IgD-negative memory B cell (primary cell): ENCODE data around the gene GIMAP8. TPM values are rescaled to one million over a fixed set of nuclear protein-coding genes. Genes with fewer than 3 reads are reported as not detected.

Source experiments
- H3K27ac Mint-ChIP-seq, 3 donors: one replicate each; pipeline ENCODE4 v1.8.0; 2020 to 2022; ENCODE audit warnings: mild to moderate bottlenecking in 3 of 3, mixed read lengths in 3 of 3, moderate library complexity in 1 of 3
- H3K27me3 Mint-ChIP-seq: one replicate; pipeline ENCODE4 v1.8.0; 2021; ENCODE audit warnings: mixed read lengths
- H3K36me3 Mint-ChIP-seq: one replicate; pipeline ENCODE4 v1.8.0; 2020; ENCODE audit warnings: mild to moderate bottlenecking, mixed read lengths
- H3K4me1 Mint-ChIP-seq, 3 donors: one replicate each; pipeline ENCODE4 v1.8.0; 2020 to 2022; ENCODE audit warnings: mixed read lengths in 3 of 3, mild to moderate bottlenecking in 1 of 3
- H3K4me3 Mint-ChIP-seq, 4 donors: one replicate each; pipeline ENCODE4 v1.8.0; 2020 to 2022; ENCODE audit warnings: mild to moderate bottlenecking in 4 of 4, mixed read lengths in 4 of 4, moderate library complexity in 3 of 4
- H3K9me3 Mint-ChIP-seq, 3 donors: one replicate each; pipeline ENCODE4 v1.8.0; 2020 to 2021; ENCODE audit warnings: mixed read lengths in 3 of 3, mild to moderate bottlenecking in 1 of 3
- polyA plus RNA-seq: library from polyadenylated mRNA; unstranded; fragments of 300-500 nt; fragmentation: Illumina TruSeq; gene quantifications from one replicate; pipeline ENCODE4 v1.2.3, GENCODE V29; 2021

GIMAP8 gene
- polyA plus RNA-seq, 1 donor from 2014 or later: 1.4 TPM

- peaks cover 4% of the 10 kb centered on the region for H3K36me3 Mint-ChIP-seq
- H3K4me1 Mint-ChIP-seq: no peaks in the 10 kb centered on the region
- peak overlapping the region in 1 of 3 donors; percentile 66 for H3K27ac Mint-ChIP-seq
- H3K27me3 Mint-ChIP-seq: peaks cover 4% of the 10 kb centered on the region
- no peak overlapping the region for H3K4me3 Mint-ChIP-seq
- H3K9me3 Mint-ChIP-seq: peaks cover 11 to 27% (median 22%) of the 10 kb centered on the region in 3 donors
Measured at GRCh38 chr7:150458235-150458634, 7.8 kb downstream of the GIMAP8 start.

DNA sequence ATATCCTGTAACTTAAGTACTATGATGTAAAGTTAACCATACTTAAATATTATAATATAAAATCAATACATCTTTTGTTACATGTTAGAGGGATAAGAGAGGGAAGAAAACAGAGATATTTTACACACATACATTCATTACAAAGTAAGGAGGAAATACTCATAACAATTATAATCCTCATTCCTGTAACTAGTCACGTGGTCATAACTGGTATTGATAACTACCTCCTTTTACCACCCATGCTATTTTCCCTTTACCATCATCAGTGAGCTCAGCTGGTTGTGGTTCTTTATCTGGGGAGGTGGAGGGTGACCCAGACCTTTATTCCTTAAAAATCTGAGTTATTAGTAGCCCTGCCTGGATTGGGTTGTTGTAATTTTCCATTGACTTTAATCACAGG, 8.3 kb downstream of the GIMAP8 start:
- Mint-ChIP-seq H3K4me3 (no peak overlapping the region), H3K4me1 (no peaks in the 10 kb centered on the region), H3K27me3 (peaks cover 4% of the 10 kb centered on the region), H3K36me3 (peaks cover 4% of the 10 kb centered on the region), H3K27ac (no peak overlapping the region), H3K9me3 (peaks cover 14 to 30% (median 26%) of the 10 kb centered on the region in 3 donors)

GRCh38 chr7:150461520-150461919, 11.1 kb downstream of the GIMAP8 start:
- peaks cover 2% of the 10 kb centered on the region for H3K36me3 Mint-ChIP-seq
- no peak overlapping the region for H3K4me3 Mint-ChIP-seq
- H3K27me3 Mint-ChIP-seq: no peaks in the 10 kb centered on the region
- peaks cover 10 to 30% (median 23%) of the 10 kb centered on the region in 3 donors for H3K9me3 Mint-ChIP-seq
- H3K27ac Mint-ChIP-seq: no peak overlapping the region
- no peaks in the 10 kb centered on the region for H3K4me1 Mint-ChIP-seq

DNA sequence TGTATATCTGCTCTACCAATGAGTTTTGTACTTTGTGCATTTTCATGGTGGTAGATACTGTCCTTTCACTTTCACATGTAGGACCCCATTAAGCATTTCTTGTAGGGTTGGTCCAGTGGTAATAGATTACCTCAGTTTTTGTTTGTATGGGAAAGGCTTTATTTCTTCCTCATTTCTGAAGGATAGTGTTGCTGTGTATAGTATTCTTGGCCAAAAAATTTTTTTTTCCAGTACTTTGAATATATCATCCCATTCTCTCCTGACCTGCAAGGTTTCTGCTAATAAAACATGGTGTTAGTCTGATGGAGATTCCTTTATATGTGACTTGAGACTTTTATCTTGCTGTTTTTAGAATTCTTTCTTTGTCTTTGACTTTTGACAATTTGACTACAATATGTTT, 12.0 kb downstream of the GIMAP8 start:
- peaks cover 10 to 27% (median 23%) of the 10 kb centered on the region in 3 donors for H3K9me3 Mint-ChIP-seq
- peaks cover 2% of the 10 kb centered on the region for H3K36me3 Mint-ChIP-seq
- no peaks in the 10 kb centered on the region for H3K4me1 Mint-ChIP-seq
- H3K27me3 Mint-ChIP-seq: peaks cover 2% of the 10 kb centered on the region
- no peak overlapping the region for H3K27ac Mint-ChIP-seq
- no peak overlapping the region for H3K4me3 Mint-ChIP-seq

DNA sequence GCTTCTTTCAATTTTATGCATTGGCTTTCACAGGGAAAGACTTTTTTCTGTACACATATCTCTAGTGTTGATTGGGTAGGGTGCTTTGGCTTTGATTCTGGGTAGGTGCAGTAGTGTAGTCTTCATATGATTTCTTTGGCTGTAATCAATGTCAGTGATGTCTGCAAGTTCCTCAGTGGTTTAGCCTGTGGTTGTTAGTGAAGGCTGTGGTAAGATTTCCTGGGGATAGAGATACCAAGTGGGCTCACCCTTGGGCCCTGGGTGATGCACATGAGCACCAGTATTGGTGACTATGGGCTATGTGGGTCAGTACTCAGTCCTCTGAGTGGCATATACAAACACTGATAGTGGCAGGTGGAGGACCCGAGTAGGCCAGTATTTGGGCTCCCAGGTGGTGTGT, 13.0 kb downstream of the GIMAP8 start:
- no peak overlapping the region for H3K27ac Mint-ChIP-seq
- H3K27me3 Mint-ChIP-seq: peaks cover 2% of the 10 kb centered on the region
- no peaks in the 10 kb centered on the region for H3K4me1 Mint-ChIP-seq
- peak overlapping the region in 1 of 4 donors; percentile 2 for H3K4me3 Mint-ChIP-seq
- H3K9me3 Mint-ChIP-seq: peaks cover 10 to 27% (median 18%) of the 10 kb centered on the region in 3 donors
- H3K36me3 Mint-ChIP-seq: peaks cover 2% of the 10 kb centered on the region

DNA sequence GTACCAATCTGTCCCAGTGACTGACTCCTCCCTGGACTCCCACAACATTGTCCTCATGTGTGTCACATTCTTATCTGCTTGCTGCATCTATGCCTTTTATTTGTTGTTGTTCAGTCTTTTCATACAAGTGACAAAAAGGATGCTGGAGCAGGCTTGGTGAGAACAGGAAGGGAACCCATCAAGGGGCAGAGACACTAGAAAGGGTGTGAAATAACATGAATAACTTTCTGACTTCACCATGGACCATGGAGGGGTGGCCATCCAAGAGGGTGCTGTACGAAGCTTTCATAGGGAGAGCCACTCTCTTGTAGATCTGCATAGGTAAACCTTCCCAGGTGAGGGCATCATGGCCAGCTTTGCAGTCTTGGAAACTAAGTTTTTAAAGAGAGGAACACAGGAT, 14.5 kb downstream of the GIMAP8 start:
- H3K36me3 Mint-ChIP-seq: peaks cover 2% of the 10 kb centered on the region

DNA sequence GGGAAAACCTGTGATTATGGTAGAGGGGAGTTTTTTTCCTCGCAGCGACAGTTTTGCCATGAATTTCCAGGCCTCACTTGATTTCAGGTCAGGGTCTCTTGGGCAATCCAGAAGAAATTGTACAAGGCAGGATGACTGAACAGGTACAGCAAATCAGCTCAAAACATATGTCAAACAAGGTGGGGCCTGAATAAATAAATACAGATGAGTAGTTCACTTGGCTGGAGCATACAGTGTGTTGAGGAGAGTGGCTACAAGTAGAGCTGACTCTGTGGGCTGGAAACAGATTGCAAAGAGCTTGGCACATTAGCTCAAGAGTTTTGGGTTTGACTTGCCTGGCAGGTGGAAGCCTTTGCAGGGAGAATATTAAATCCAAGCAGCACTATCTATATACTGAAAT, 15.0 kb downstream of the GIMAP8 start:
- no peak overlapping the region for H3K4me3 Mint-ChIP-seq
- H3K27ac Mint-ChIP-seq: no peak overlapping the region
- H3K4me1 Mint-ChIP-seq: peaks cover 0 to 1% (median 0%) of the 10 kb centered on the region in 3 donors
- peaks cover 2% of the 10 kb centered on the region for H3K36me3 Mint-ChIP-seq
- peaks cover 10 to 24% (median 17%) of the 10 kb centered on the region in 3 donors for H3K9me3 Mint-ChIP-seq
- H3K27me3 Mint-ChIP-seq: peaks cover 2% of the 10 kb centered on the region

More for the DNA sequence above, 14.5 kb downstream of the GIMAP8 start:
- Mint-ChIP-seq H3K4me3 (no peak overlapping the region), H3K27me3 (peaks cover 2% of the 10 kb centered on the region), H3K9me3 (peaks cover 10 to 27% (median 17%) of the 10 kb centered on the region in 3 donors), H3K4me1 (peaks cover 0 to 1% (median 0%) of the 10 kb centered on the region in 3 donors), H3K27ac (no peak overlapping the region)

GRCh38 chr7:150466477-150466876, 16.0 kb downstream of the GIMAP8 start:
- Mint-ChIP-seq H3K4me1 (peaks cover 0 to 1% (median 0%) of the 10 kb centered on the region in 3 donors), H3K36me3 (peaks cover 2% of the 10 kb centered on the region), H3K27me3 (peaks cover 2% of the 10 kb centered on the region), H3K27ac (no peak overlapping the region), H3K4me3 (no peak overlapping the region), H3K9me3 (peaks cover 7 to 19% (median 17%) of the 10 kb centered on the region in 3 donors)

DNA sequence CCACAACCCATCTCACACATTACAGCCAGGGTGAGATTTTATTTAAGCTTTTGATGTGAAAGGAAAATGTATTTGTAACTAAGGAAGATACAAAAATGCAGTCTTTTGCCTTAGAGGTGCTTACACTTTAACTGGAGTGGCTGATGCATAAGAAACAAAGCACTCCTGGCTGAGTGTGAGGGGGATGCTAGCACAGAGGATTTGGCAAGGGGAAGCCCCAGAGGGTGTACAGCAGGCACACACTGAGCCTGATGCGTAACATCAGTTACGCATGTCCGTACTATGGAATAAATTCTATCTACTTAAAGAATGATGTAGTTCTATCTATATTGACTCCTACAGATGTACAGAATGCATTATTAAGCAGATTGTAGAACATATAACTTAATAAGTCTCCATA, 17.8 kb downstream of the GIMAP8 start:
- H3K36me3 Mint-ChIP-seq: no peaks in the 10 kb centered on the region
- H3K27me3 Mint-ChIP-seq: peaks cover 2% of the 10 kb centered on the region
- peaks cover 0 to 1% (median 0%) of the 10 kb centered on the region in 3 donors for H3K4me1 Mint-ChIP-seq
- peaks cover 3 to 4% (median 3%) of the 10 kb centered on the region in 3 donors for H3K9me3 Mint-ChIP-seq
- no peak overlapping the region for H3K4me3 Mint-ChIP-seq
- H3K27ac Mint-ChIP-seq: no peak overlapping the region

- Mint-ChIP-seq H3K27me3 (peaks cover 2% of the 10 kb centered on the region), H3K9me3 (peaks cover 0 to 3% (median 0%) of the 10 kb centered on the region in 3 donors), H3K27ac (no peak overlapping the region), H3K4me1 (peaks cover 0 to 1% (median 0%) of the 10 kb centered on the region in 3 donors), H3K4me3 (no peak overlapping the region), H3K36me3 (peaks cover 2% of the 10 kb centered on the region)
Measured at GRCh38 chr7:150471886-150472285, 21.5 kb downstream of the GIMAP8 start.

DNA sequence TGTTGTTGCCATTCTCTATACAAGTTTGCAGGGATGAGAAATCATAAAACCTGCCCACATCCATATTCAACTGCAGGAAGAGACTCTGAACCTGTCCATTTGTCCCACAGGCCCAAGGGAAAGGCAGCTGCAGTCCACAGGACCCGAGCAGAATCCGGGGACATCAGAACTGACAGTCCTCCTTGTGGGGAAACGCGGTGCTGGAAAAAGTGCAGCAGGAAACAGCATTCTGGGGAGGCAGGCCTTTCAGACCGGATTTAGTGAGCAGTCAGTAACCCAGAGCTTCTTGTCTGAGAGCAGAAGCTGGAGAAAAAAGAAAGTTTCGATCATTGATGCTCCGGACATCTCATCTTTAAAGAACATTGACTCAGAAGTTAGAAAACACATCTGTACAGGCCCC, 23.5 kb downstream of the GIMAP8 start:
- H3K4me3 Mint-ChIP-seq: no peak overlapping the region
- H3K36me3 Mint-ChIP-seq: peaks cover 2% of the 10 kb centered on the region

GRCh38 chr7:150476285-150476684, 25.9 kb downstream of the GIMAP8 start:
- Mint-ChIP-seq H3K27ac (no peak overlapping the region), H3K9me3 (peaks cover 0 to 3% (median 0%) of the 10 kb centered on the region in 3 donors), H3K4me3 (no peak overlapping the region), H3K36me3 (peaks cover 2% of the 10 kb centered on the region), H3K4me1 (peaks cover 0 to under 1% (median 0%) of the 10 kb centered on the region in 3 donors), H3K27me3 (peaks cover 5% of the 10 kb centered on the region)

More for the DNA sequence above, 23.5 kb downstream of the GIMAP8 start:
- Mint-ChIP-seq H3K9me3 (peaks cover 0 to 3% (median 0%) of the 10 kb centered on the region in 3 donors), H3K4me1 (peaks cover 0 to 1% (median 0%) of the 10 kb centered on the region in 3 donors), H3K27ac (no peak overlapping the region), H3K27me3 (no peaks in the 10 kb centered on the region)

- Mint-ChIP-seq H3K27ac (peak overlapping the region in 1 of 3 donors; percentile 25), H3K9me3 (peaks cover 0 to 3% (median 0%) of the 10 kb centered on the region in 3 donors), H3K36me3 (peaks cover 2% of the 10 kb centered on the region), H3K4me1 (peaks cover 0 to 5% (median 0%) of the 10 kb centered on the region in 3 donors), H3K4me3 (no peak overlapping the region), H3K27me3 (peaks cover 8% of the 10 kb centered on the region)
Measured at GRCh38 chr7:150476819-150477631, 26.6 kb downstream of the GIMAP8 start.

GRCh38 chr7:150479023-150479716, 28.7 kb downstream of the GIMAP8 start:
- peaks cover 6 to 14% (median 9%) of the 10 kb centered on the region in 3 donors for H3K4me1 Mint-ChIP-seq

More at GRCh38 chr7:150479023-150479716, 28.7 kb downstream of the GIMAP8 start:
- peaks cover 2% of the 10 kb centered on the region for H3K36me3 Mint-ChIP-seq
- H3K9me3 Mint-ChIP-seq: peaks cover 0 to 3% (median 0%) of the 10 kb centered on the region in 3 donors
- H3K27ac Mint-ChIP-seq: peak overlapping the region in 1 of 3 donors; percentile 64
- H3K4me3 Mint-ChIP-seq: no peak overlapping the region
- peaks cover 13% of the 10 kb centered on the region for H3K27me3 Mint-ChIP-seq
